HepG2 (cell line): Measurements from ENCODE around the gene EHD1. TPM values are rescaled to one million over a fixed set of nuclear protein-coding genes. Genes with fewer than 3 reads are reported as not detected.

ENCODE experiments used
- ATAC-seq: fragments of 200-7000 bp; cut with Tn5 transposase; 3 replicates; pipeline ENCODE4 v1.9.1; 2020; ENCODE audit warnings: mild to moderate bottlenecking, moderate library complexity
- BruUV-seq: library from RNA; stranded (reverse); fragments of 400-500 nt; replicated peaks from 2 replicates; lab custom pipeline; 2021; lab: Mats Ljungman, UMichigan
- CTCF ChIA-PET: fragments of 300-600 bp; formaldehyde crosslinking; extraction: SDS; loops from one replicate; lab custom pipeline; 2021; ENCODE audit warnings: low total read pairs, inconsistent platforms, low intra/inter-chr PET ratio; lab: Yijun Ruan, JAX
- POLR2A ChIA-PET: fragments of 350-600 bp; sonication (Branson Sonifier 250); formaldehyde crosslinking; loops from one replicate; lab custom pipeline; 2020; ENCODE audit warnings: antibody characterized with exemption, inconsistent platforms; lab: Yijun Ruan, JAX
- DNase-seq: peaks from one replicate; pipeline ENCODE4 v3.0.0-alpha.2; 2015; ENCODE audit warnings: low spot score
- FAIRE-seq: peaks from 3 replicates; lab custom pipeline; 2011; peaks lifted over from hg19 to GRCh38; lab: Jason Lieb, UNC
- H2AFZ ChIP-seq: one replicate; pipeline ENCODE4 v1.6.1; 2011; ENCODE audit warnings: low read length, inconsistent platforms
- H3K27ac ChIP-seq: fragments of 300-600 bp; 3 replicates; pipeline ENCODE4 v1.8.0; 2011; ENCODE audit warnings: mixed run types, mild to moderate bottlenecking, mixed read lengths, low read length, inconsistent platforms; ENCODE audit not compliant: insufficient read depth; ENCODE audit errors: extremely low read length
- H3K27me3 ChIP-seq, 2 experiments: fragments of 200-600 bp in 1 of 2; 2 replicates in 1 of 2; 3 replicates in 1 of 2; pipeline versions ENCODE4 v1.6.0 to v1.8.0; 2011; ENCODE audit warnings: low read length in 2 of 2, mild to moderate bottlenecking in 2 of 2, moderate library complexity in 2 of 2, inconsistent platforms in 1 of 2; ENCODE audit not compliant: insufficient read depth in 2 of 2, control insufficient read depth in 1 of 2
- H3K36me3 ChIP-seq, 2 experiments: fragments of 200-600 bp in 1 of 2; replicated peaks in 1 of 2; 2 replicates in 1 of 2; 3 replicates in 1 of 2; pipeline versions ENCODE4 v1.5.1 to v1.8.0; 2011; ENCODE audit warnings: low read length in 2 of 2, inconsistent platforms in 1 of 2; ENCODE audit not compliant: insufficient read depth in 2 of 2, control insufficient read depth in 1 of 2
- H3K4me1 ChIP-seq: 2 replicates; pipeline ENCODE4 v1.5.1; 2012; ENCODE audit warnings: low read length, inconsistent platforms; ENCODE audit not compliant: insufficient read depth
- H3K4me2 ChIP-seq: 2 replicates; pipeline ENCODE4 v1.6.0; 2011; ENCODE audit warnings: low read depth, low read length, inconsistent platforms
- H3K4me3 ChIP-seq, 3 experiments: fragments of 200-600 bp in 1 of 3; sonication (generic), shearing (Covaris generic) in 1 of 3; replicated peaks in 1 of 3; 2 replicates each; pipeline ENCODE4 v1.5.1; 2011 to 2016; ENCODE audit warnings: low read length in 3 of 3, inconsistent platforms in 2 of 3, low read depth in 2 of 3, mild to moderate bottlenecking in 2 of 3, control low read depth in 1 of 3, mixed read lengths in 1 of 3; ENCODE audit not compliant: insufficient read depth in 1 of 3
- H3K79me2 ChIP-seq: one replicate; pipeline ENCODE4 v1.6.1; 2011; ENCODE audit warnings: low read length, inconsistent platforms; ENCODE audit not compliant: insufficient read depth
- H3K9ac ChIP-seq: 2 replicates; pipeline ENCODE4 v1.6.0; 2011; ENCODE audit warnings: mild to moderate bottlenecking, low read depth, low read length, inconsistent platforms; ENCODE audit not compliant: insufficient read depth
- H3K9me3 ChIP-seq: 2 replicates; pipeline ENCODE4 v1.5.1; 2012; ENCODE audit warnings: mild to moderate bottlenecking, low read length
- H4K20me1 ChIP-seq: 2 replicates; pipeline ENCODE4 v1.6.0; 2011; ENCODE audit warnings: inconsistent platforms, mild to moderate bottlenecking, low read length, moderate library complexity; ENCODE audit not compliant: insufficient read depth
- ATF7-NPFF ChIP-seq: sonication (generic); formaldehyde crosslinking; IDR thresholded peaks from 2 replicates; pipeline ENCODE4 v1.8.1; 2023; ENCODE audit warnings: mild to moderate bottlenecking, low read depth, missing genetic modification reagents, moderate library complexity
- CAMTA2 ChIP-seq: sonication (generic); formaldehyde crosslinking; IDR thresholded peaks from 2 replicates; pipeline ENCODE4 v1.4.0; 2020; ENCODE audit warnings: mild to moderate bottlenecking, missing genetic modification reagents, borderline replicate concordance
- NR0B2 ChIP-seq: sonication (generic); formaldehyde crosslinking; IDR thresholded peaks from 2 replicates; pipeline ENCODE4 v1.4.0; 2020; ENCODE audit warnings: mild to moderate bottlenecking, missing genetic modification reagents
- RBM22 ChIP-seq: fragments of 200-400 bp; formaldehyde crosslinking; optimal IDR thresholded peaks from 2 replicates; pipeline ENCODE3; 2017; ENCODE audit warnings: mild to moderate bottlenecking, low read length, moderate library complexity
- SAFB2 ChIP-seq: sonication (generic); formaldehyde crosslinking; IDR thresholded peaks from 2 replicates; pipeline ENCODE4 v1.5.1; 2020; ENCODE audit warnings: missing genetic modification reagents, low read depth, mild to moderate bottlenecking, borderline replicate concordance
- TBX2 ChIP-seq: sonication (generic); formaldehyde crosslinking; IDR thresholded peaks from 2 replicates; pipeline ENCODE4 v1.5.0; 2020; ENCODE audit warnings: missing genetic modification reagents, mild to moderate bottlenecking, borderline replicate concordance
- ZKSCAN1 ChIP-seq: fragments of 150-350 bp; IDR thresholded peaks from 2 replicates; pipeline ENCODE4 v1.6.1; 2014; ENCODE audit warnings: low read length
- ZMYM3 ChIP-seq: sonication (generic); formaldehyde crosslinking; IDR thresholded peaks from 2 replicates; pipeline ENCODE4 v1.5.1; 2020; ENCODE audit warnings: mild to moderate bottlenecking, missing genetic modification reagents
- ZNF260 ChIP-seq: sonication (generic); formaldehyde crosslinking; IDR thresholded peaks from 2 replicates; pipeline ENCODE4 v1.4.0; 2020; ENCODE audit warnings: missing genetic modification reagents, low read depth, mild to moderate bottlenecking, borderline replicate concordance
- ZNF34 ChIP-seq: sonication (generic); formaldehyde crosslinking; IDR thresholded peaks from 2 replicates; pipeline ENCODE4 v1.4.0; 2020; ENCODE audit warnings: mild to moderate bottlenecking, missing genetic modification reagents, borderline replicate concordance
- ZNF781 ChIP-seq: sonication (generic); formaldehyde crosslinking; IDR thresholded peaks from 2 replicates; pipeline ENCODE4 v1.5.1; 2020; ENCODE audit warnings: borderline replicate concordance, mild to moderate bottlenecking, missing genetic modification reagents; ENCODE audit errors: not compliant biosample characterization
- ZNF782 ChIP-seq: sonication (generic); formaldehyde crosslinking; IDR thresholded peaks from 2 replicates; pipeline ENCODE4 v1.4.0; 2020; ENCODE audit warnings: missing genetic modification reagents, mild to moderate bottlenecking, borderline replicate concordance
- ZNF788 ChIP-seq: sonication (generic); formaldehyde crosslinking; IDR thresholded peaks from 2 replicates; pipeline ENCODE4 v1.5.0; 2020; ENCODE audit warnings: mild to moderate bottlenecking, missing genetic modification reagents, borderline replicate concordance
- ZNF839 ChIP-seq: sonication (generic); formaldehyde crosslinking; IDR thresholded peaks from 2 replicates; pipeline ENCODE4 v1.4.0; 2020; ENCODE audit warnings: missing genetic modification reagents, mild to moderate bottlenecking, borderline replicate concordance
- WGBS: methylation state at CpG from one replicate; pipeline ENCODE4 v1.1.6; 2017; ENCODE audit warnings: low lambda C conversion rate; 5-methylcytosine and 5-hydroxymethylcytosine counted together
- in situ Hi-C: cut with HindIII; loops from 2 replicates; pipeline ENCODE4 v1.10.0; 2017; ENCODE audit warnings: low pct_unique_long_range_greater_than_20kb; ENCODE audit not compliant: extremely low pct_ligation_motif_present
- intact Hi-C: fragments of 100-400 bp; cut with micrococcal nuclease; formaldehyde crosslinking; loops from one replicate; pipeline ENCODE4 v1.10.0; 2022; ENCODE audit not compliant: unreplicated experiment
- polyA plus RNA-seq, 8 experiments: library from polyadenylated mRNA; depleted of rRNA in 3 of 8; stranded (reverse) in 7 of 8; unstranded in 1 of 8; fragments of >200 nt; fragmentation: Illumina TruSeq in 4 of 8; extraction: Trizol in 4 of 8; gene quantifications; 2 replicates each; pipeline versions ENCODE4 v1.2.1 to v1.2.3, GENCODE V29; 2011 to 2016; ENCODE audit warnings: low read depth in 4 of 8, missing spikeins in 1 of 8, mixed read lengths in 1 of 8; ENCODE audit not compliant: insufficient read depth in 1 of 8
- total RNA-seq, 5 experiments: library from RNA; depleted of rRNA; stranded (reverse); fragments of >200 nt; fragmentation: Illumina TruSeq; extraction: Trizol; gene quantifications; 2 replicates each; pipeline ENCODE4 v1.2.3, GENCODE V29; 2016; ENCODE audit warnings: low read depth in 1 of 5
- TF ChIP-seq, protein P1 (sequence below): sonication (generic); formaldehyde crosslinking; IDR thresholded peaks from 2 replicates; pipeline ENCODE4 v1.8.0; 2022; ENCODE audit warnings: mild to moderate bottlenecking, missing genetic modification reagents; ENCODE audit not compliant: insufficient replicate concordance
- TF ChIP-seq, protein P2 (sequence below): sonication (generic); formaldehyde crosslinking; conservative IDR thresholded peaks from 2 replicates; pipeline ENCODE4 v1.8.0; 2022; ENCODE audit warnings: mild to moderate bottlenecking, moderate library complexity, missing genetic modification reagents

EHD1 gene
- total and polyA plus RNA-seq, 2 of the 13 experiments (the other 11 are each of a cell fraction or from before 2014, with no cell fraction given): 23.6 to 26.6 TPM

DNA sequence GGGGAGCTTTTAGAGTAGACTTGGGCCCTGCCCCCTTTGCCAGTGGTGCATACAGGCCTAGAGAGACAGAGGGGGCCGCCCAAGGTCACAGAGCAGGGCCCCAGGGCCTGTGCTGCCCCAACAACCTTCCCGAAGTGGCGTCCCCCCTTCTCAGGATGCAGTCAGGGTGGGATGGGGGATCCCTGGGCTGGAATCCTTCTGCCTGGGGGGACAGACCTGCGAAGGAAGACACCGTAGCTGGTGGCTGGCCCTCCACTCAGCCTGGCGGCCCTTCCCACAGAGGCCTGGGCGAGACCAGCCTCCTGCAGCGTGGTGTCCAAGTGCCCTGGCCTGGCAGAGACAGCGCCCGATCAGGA is 14.4 kb upstream of the EHD1 start (continued):
- TF ChIP-seq NR0B2 (CRISPR knock-in tag): no peak
- TF ChIP-seq ZNF839 (CRISPR knock-in tag): peak; percentile 14; the same call in 1 of the 2 replicates
- no peak for TF ChIP-seq ATF7-NPFF (CRISPR knock-in tag)
- no peak for TF ChIP-seq TBX2 (CRISPR knock-in tag)

- H4K20me1 ChIP-seq: peaks cover 10% of the 10 kb centered on the region; the same call in 1 of the 2 replicates
- no peak overlapping the region for H2AFZ ChIP-seq
- H3K27me3 ChIP-seq: no peaks in the 10 kb centered on the region; a peak in 1 of 5 replicates
- WGBS: 12% methylated on average over 6 of the region's 11 CpGs
- peak overlapping the region; percentile 94 for H3K4me2 ChIP-seq
- H3K9me3 ChIP-seq: no peaks in the 10 kb centered on the region
- DNase-seq (no peak), ATAC-seq (no peak), FAIRE-seq (no peak)
- in situ Hi-C loops: loop anchor here (5.0 kb wide), 2 partner anchors 45 to 105 kb away; no protein-coding TSS in a partner anchor
- peaks cover 64% of the 10 kb centered on the region for H3K4me1 ChIP-seq
- peak overlapping the region; percentile 96 for H3K9ac ChIP-seq
- ChIA-PET POLR2A (interaction anchor here (0.8 to 11.5 kb wide), 12 partner anchors 9 to 243 kb away, joined by 3 to 132 read pairs (median 6); partner anchors contain the start of genes ARL2, BATF2, CDC42BPG and EHD1), CTCF (interaction anchor here (3.9 kb wide), 1 partner anchor 45 kb away, joined by 72 read pairs; no protein-coding TSS in a partner anchor)
- H3K79me2 ChIP-seq: peaks cover 27% of the 10 kb centered on the region
- no TSS peak for BruUV-seq
- H3K4me3 ChIP-seq: peak overlapping the region; percentile 80 to 96 (median 95)
- H3K36me3 ChIP-seq: peaks cover 4 to 5% of the 10 kb centered on the region in 2 experiments; a peak in 2 of 5 replicates
- H3K27ac ChIP-seq: peak overlapping the region; percentile 88
- intact Hi-C loops: no loop called here
- TF ChIP-seq ZMYM3 (CRISPR knock-in tag) (peak; percentile 82), ZNF788 (CRISPR knock-in tag) (0 out of 2 replicates have a peak, but pooled peaks have one; percentile 19), RBM22 (peak; percentile 24), ZKSCAN1 (no peak), CAMTA2 (0 out of 2 replicates have a peak, but pooled peaks have one; percentile 11), SAFB2 (CRISPR knock-in tag) (no peak), ZNF34 (CRISPR knock-in tag) (0 out of 2 replicates have a peak, but pooled peaks have one; percentile 3), ZNF782 (CRISPR knock-in tag) (peak; percentile 12; the same call in 1 of the 2 replicates), ZNF781 (CRISPR knock-in tag) (peak; percentile 9), ZNF260 (CRISPR knock-in tag) (no peak)
- TF ChIP-seq, protein P1, sequence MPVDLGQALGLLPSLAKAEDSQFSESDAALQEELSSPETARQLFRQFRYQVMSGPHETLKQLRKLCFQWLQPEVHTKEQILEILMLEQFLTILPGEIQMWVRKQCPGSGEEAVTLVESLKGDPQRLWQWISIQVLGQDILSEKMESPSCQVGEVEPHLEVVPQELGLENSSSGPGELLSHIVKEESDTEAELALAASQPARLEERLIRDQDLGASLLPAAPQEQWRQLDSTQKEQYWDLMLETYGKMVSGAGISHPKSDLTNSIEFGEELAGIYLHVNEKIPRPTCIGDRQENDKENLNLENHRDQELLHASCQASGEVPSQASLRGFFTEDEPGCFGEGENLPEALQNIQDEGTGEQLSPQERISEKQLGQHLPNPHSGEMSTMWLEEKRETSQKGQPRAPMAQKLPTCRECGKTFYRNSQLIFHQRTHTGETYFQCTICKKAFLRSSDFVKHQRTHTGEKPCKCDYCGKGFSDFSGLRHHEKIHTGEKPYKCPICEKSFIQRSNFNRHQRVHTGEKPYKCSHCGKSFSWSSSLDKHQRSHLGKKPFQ (CRISPR knock-in tag): peak; percentile 46
- TF ChIP-seq, protein P2, sequence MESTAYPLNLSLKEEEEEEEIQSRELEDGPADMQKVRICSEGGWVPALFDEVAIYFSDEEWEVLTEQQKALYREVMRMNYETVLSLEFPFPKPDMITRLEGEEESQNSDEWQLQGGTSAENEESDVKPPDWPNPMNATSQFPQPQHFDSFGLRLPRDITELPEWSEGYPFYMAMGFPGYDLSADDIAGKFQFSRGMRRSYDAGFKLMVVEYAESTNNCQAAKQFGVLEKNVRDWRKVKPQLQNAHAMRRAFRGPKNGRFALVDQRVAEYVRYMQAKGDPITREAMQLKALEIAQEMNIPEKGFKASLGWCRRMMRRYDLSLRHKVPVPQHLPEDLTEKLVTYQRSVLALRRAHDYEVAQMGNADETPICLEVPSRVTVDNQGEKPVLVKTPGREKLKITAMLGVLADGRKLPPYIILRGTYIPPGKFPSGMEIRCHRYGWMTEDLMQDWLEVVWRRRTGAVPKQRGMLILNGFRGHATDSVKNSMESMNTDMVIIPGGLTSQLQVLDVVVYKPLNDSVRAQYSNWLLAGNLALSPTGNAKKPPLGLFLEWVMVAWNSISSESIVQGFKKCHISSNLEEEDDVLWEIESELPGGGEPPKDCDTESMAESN (CRISPR knock-in tag): 0 out of 2 replicates have a peak, but pooled peaks have one; percentile 32
These were observed 14.0 kb upstream of the EHD1 start for GRCh38 chr11:64892411-64892831.
